Natural killer cell (primary cell): ENCODE measurements around the gene NT5C2. TPM values are rescaled to one million over a fixed set of nuclear protein-coding genes. Genes with fewer than 3 reads are reported as not detected.
"Not testable (repeated sequence)": the region's sequence is repeated elsewhere in the genome, so short reads cannot be mapped to it uniquely, and the experiment has no call there.

Experiments
- ATAC-seq, 3 donors: fragments of 150-1000 bp in 2 of 3; fragments of 200-7000 bp in 1 of 3; cut with Tn5 transposase; 1 replicate in 1 of 3; 2 replicates in 2 of 3; pipeline ENCODE4 v1.10.0; 2021; ENCODE audit warnings: mild to moderate bottlenecking in 2 of 3, moderate library complexity in 2 of 3
- DNase-seq, 2 donors: peaks; one replicate each; pipeline versions ENCODE4 v3.0.0 to v3.0.0-alpha.2; 2013 to 2021; ENCODE audit warnings: mixed read lengths in 1 of 2
- H3K27ac ChIP-seq: one replicate; pipeline ENCODE4 v1.5.1; 2013; ENCODE audit warnings: mild to moderate bottlenecking, low read length
- H3K27me3 ChIP-seq: one replicate; pipeline ENCODE4 v1.6.1; 2013; ENCODE audit warnings: low read length; ENCODE audit not compliant: control insufficient read depth, insufficient read depth
- H3K36me3 ChIP-seq: one replicate; pipeline ENCODE4 v1.6.1; 2013; ENCODE audit warnings: low read length; ENCODE audit not compliant: control insufficient read depth, insufficient read depth
- H3K4me1 ChIP-seq: one replicate; pipeline ENCODE4 v1.6.1; 2013; ENCODE audit warnings: low read length; ENCODE audit not compliant: control insufficient read depth, insufficient read depth
- H3K4me3 ChIP-seq: one replicate; pipeline ENCODE4 v1.5.1; 2013; ENCODE audit warnings: low read length
- H3K9me3 ChIP-seq: one replicate; pipeline ENCODE4 v1.6.1; 2013; ENCODE audit warnings: low read length; ENCODE audit not compliant: control insufficient read depth, insufficient read depth
- H3K27ac Mint-ChIP-seq, 2 donors: one replicate each; pipeline ENCODE4 v1.8.0; 2022; ENCODE audit warnings: mild to moderate bottlenecking in 2 of 2, mixed read lengths in 2 of 2, moderate library complexity in 1 of 2
- H3K27me3 Mint-ChIP-seq, 2 donors: one replicate each; pipeline ENCODE4 v1.8.0; 2022; ENCODE audit warnings: low read depth in 2 of 2, mixed read lengths in 2 of 2
- H3K36me3 Mint-ChIP-seq: one replicate; pipeline ENCODE4 v1.8.0; 2022; ENCODE audit warnings: mixed read lengths
- H3K4me1 Mint-ChIP-seq, 2 donors: one replicate each; pipeline ENCODE4 v1.8.0; 2022; ENCODE audit warnings: mixed read lengths in 2 of 2
- H3K4me3 Mint-ChIP-seq: one replicate; pipeline ENCODE4 v1.8.0; 2022; ENCODE audit warnings: mild to moderate bottlenecking, moderate library complexity, mixed read lengths
- H3K9me3 Mint-ChIP-seq, 2 donors: one replicate each; pipeline ENCODE4 v1.8.0; 2022; ENCODE audit warnings: mixed read lengths in 2 of 2
- WGBS: methylation state at CpG from one replicate; pipeline ENCODE4 v1.1.7; 2013; ENCODE audit warnings: missing lambda C conversion rate; ENCODE audit not compliant: insufficient coverage; 5-methylcytosine and 5-hydroxymethylcytosine counted together
- intact Hi-C: fragments of 100-400 bp; cut with micrococcal nuclease; formaldehyde crosslinking; loops from one replicate; pipeline ENCODE4 v1.14.2; 2022
- total RNA-seq, 4 donors: library from RNA; stranded (reverse); fragments of 120-200 nt in 1 of 4; gene quantifications; one replicate each; pipeline versions ENCODE4 v1.2.3 to v1.2.4, GENCODE V29; 2013 to 2022
- TF ChIP-seq, protein P1 (sequence below): fragments of 200-600 bp; IDR thresholded peaks from one replicate; pipeline ENCODE4 v1.8.0; 2022; ENCODE audit warnings: antibody characterized with exemption

The NT5C2 gene
- total RNA-seq, 3 donors from 2014 or later (not counting 1 experiment from before 2014, with no cell fraction given) = 84.4 to 110 (median 89.4) TPM

DNA sequence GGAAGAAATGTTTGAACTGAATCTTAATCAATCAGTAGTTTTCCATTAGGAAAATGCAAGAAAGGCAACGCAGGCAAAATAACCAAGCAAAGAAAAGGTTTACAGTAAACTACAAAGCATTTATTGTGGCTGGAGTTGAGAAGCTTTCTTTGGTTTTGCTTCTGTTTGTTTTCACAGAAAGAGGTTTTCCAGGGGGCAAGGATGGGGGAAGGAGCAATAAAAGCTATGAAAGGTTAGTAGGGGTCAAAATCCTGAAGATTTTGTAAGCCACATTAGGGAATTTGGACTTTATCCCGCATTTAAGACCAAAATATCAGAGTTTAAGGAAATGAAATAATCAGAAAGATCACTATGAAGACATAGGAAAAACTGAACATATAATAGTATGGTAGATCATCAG, 51.1 kb downstream of the NT5C2 start:
- Histone ChIP-seq H3K27me3 (no peaks in the 10 kb centered on the region), H3K4me1 (no peaks in the 10 kb centered on the region), H3K4me3 (no peak overlapping the region), H3K9me3 (no peaks in the 10 kb centered on the region), H3K36me3 (peaks cover 24% of the 10 kb centered on the region), H3K27ac (no peak overlapping the region)
- H3K36me3 Mint-ChIP-seq = no peaks in the 10 kb centered on the region
- ATAC-seq (no peak), DNase-seq (no peak)
- peaks cover 15 to 30% of the 10 kb centered on the region in 2 donors for H3K4me1 Mint-ChIP-seq
- intact Hi-C loops = no loop called here
- H3K4me3 Mint-ChIP-seq = no peak overlapping the region
- TF ChIP-seq, protein P1, sequence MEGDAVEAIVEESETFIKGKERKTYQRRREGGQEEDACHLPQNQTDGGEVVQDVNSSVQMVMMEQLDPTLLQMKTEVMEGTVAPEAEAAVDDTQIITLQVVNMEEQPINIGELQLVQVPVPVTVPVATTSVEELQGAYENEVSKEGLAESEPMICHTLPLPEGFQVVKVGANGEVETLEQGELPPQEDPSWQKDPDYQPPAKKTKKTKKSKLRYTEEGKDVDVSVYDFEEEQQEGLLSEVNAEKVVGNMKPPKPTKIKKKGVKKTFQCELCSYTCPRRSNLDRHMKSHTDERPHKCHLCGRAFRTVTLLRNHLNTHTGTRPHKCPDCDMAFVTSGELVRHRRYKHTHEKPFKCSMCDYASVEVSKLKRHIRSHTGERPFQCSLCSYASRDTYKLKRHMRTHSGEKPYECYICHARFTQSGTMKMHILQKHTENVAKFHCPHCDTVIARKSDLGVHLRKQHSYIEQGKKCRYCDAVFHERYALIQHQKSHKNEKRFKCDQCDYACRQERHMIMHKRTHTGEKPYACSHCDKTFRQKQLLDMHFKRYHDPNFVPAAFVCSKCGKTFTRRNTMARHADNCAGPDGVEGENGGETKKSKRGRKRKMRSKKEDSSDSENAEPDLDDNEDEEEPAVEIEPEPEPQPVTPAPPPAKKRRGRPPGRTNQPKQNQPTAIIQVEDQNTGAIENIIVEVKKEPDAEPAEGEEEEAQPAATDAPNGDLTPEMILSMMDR = no peak
- H3K27me3 Mint-ChIP-seq = no peaks in the 10 kb centered on the region
- WGBS = 97% methylated on average over 2 of the region's 2 CpGs
- H3K27ac Mint-ChIP-seq = no peak overlapping the region
- no peaks in the 10 kb centered on the region for H3K9me3 Mint-ChIP-seq

DNA sequence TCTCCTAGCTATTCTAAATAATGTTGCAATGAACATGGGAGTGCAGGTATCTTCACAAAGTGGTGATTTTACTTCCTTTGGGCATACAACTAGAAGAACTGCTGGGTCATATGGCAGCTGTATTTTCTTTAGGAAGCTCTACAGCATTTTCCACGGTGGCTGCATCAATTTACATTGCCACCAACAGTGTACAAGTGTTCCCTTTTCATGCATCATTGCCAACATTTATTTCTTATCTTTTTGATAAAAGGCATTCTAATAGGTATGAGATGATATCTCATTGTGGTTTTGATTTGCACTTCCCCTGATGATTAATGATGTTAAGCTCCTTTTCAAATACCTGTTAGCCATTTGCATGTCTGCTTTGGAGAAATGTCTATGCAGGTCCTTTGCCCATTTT, 52.6 kb downstream of the NT5C2 start:
- Histone ChIP-seq H3K4me3 (no peak overlapping the region), H3K27ac (no peak overlapping the region), H3K27me3 (no peaks in the 10 kb centered on the region), H3K36me3 (peaks cover 31% of the 10 kb centered on the region), H3K4me1 (no peaks in the 10 kb centered on the region), H3K9me3 (no peaks in the 10 kb centered on the region)
- TF ChIP-seq, protein P1 = no peak
- peaks cover 5 to 30% of the 10 kb centered on the region in 2 donors for H3K4me1 Mint-ChIP-seq
- intact Hi-C loops = no loop called here
- H3K4me3 Mint-ChIP-seq = no peak overlapping the region
- H3K9me3 Mint-ChIP-seq = no peaks in the 10 kb centered on the region
- WGBS = no CpG with 5 or more reads among the region's 1 CpG
- DNase-seq (no peak), ATAC-seq (no peak)
- H3K27ac Mint-ChIP-seq = no peak overlapping the region
- H3K27me3 Mint-ChIP-seq = no peaks in the 10 kb centered on the region
- H3K36me3 Mint-ChIP-seq = no peaks in the 10 kb centered on the region

DNA sequence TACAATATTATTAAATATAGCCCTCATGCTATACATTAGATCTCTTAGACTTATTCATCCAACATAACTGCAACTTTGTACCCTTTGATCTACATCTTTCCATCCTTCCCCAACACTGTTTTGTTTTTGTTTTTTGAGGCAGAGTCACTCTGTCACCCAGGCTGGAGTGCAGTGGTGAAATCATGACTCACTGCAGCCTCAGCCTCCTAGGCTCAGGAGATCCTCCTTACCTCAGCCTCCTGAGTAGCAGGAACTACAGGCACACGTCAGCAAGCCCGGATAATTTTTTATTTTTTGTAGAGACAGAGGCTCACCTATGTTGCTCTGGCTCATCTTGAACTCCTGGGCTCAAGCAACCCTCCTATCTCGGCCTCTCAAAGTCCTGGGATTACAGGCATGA, 53.3 kb downstream of the NT5C2 start:
- Mint-ChIP-seq H3K4me3 (no peak overlapping the region), H3K4me1 (peaks cover 5 to 33% of the 10 kb centered on the region in 2 donors), H3K36me3 (no peaks in the 10 kb centered on the region), H3K27ac (peak overlapping the region in 1 of 2 donors; percentile 35), H3K27me3 (no peaks in the 10 kb centered on the region), H3K9me3 (no peaks in the 10 kb centered on the region)
- Histone ChIP-seq H3K27me3 (no peaks in the 10 kb centered on the region), H3K4me1 (no peaks in the 10 kb centered on the region), H3K27ac (no peak overlapping the region), H3K9me3 (no peaks in the 10 kb centered on the region), H3K36me3 (peaks cover 31% of the 10 kb centered on the region), H3K4me3 (no peak overlapping the region)
- DNase-seq = no peak
- intact Hi-C loops = no loop called here
- 98% methylated on average over 3 of the region's 3 CpGs for WGBS
- ATAC-seq = no peak
- TF ChIP-seq, protein P1 = no peak

DNA sequence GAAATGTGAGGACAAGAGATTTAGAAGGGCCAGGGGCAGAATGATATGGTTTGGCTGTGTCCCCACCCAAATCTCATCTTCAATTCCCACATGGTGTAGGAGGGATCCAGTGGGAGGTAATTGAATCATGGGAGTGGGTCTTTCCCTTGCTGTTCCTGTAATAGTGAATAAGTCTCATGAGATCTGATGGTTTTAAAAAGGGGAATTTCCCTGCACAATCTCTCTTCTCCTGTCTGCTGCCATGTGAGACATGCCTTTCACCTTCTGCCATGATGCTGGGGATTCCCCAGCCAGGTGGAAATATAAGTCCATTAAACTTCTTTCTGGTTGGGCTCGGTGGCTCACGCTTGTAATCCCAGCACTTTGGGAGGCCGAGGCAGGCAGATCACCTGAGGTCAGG, 57.9 kb downstream of the NT5C2 start:
- H3K4me1 ChIP-seq, H3K4me3 ChIP-seq, H3K27me3 Mint-ChIP-seq, ATAC-seq, H3K4me3 Mint-ChIP-seq, H3K27ac ChIP-seq, H3K9me3 Mint-ChIP-seq, H3K36me3 Mint-ChIP-seq, H3K27me3 ChIP-seq, H3K9me3 ChIP-seq, intact Hi-C loops: not testable (repeated sequence)
- peak in 1 of 2 donors; percentile 27 for DNase-seq
- 87% methylated on average over 3 of the region's 3 CpGs for WGBS
- Mint-ChIP-seq H3K27ac (peak overlapping the region in 1 of 2 donors; percentile 24), H3K4me1 (peaks cover 20 to 34% of the 10 kb centered on the region in 2 donors)
- peaks cover 26% of the 10 kb centered on the region for H3K36me3 ChIP-seq
